WI38 (cell line): ENCODE results near the gene BCCIP.

Experiments
- H3K4me3 ChIP-seq: 2 replicates; pipeline ENCODE4 v1.5.1; 2011; ENCODE audit warnings: low read depth, mild to moderate bottlenecking, control low read depth, low read length
- CTCF ChIP-seq: IDR thresholded peaks from 2 replicates; pipeline ENCODE4 v1.5.1; 2012; ENCODE audit warnings: low read depth, mild to moderate bottlenecking, control low read depth, low read length

The BCCIP gene

GRCh38 chr10:125779403-125780327 is 43.7 kb upstream of the BCCIP start:
- no peak for TF ChIP-seq CTCF
- no peak overlapping the region for H3K4me3 ChIP-seq

GRCh38 chr10:125781374-125781773 is 42.0 kb upstream of the BCCIP start:
- no peak overlapping the region for H3K4me3 ChIP-seq
- no peak for TF ChIP-seq CTCF

- TF ChIP-seq CTCF: no peak
- no peak overlapping the region for H3K4me3 ChIP-seq
Observed at GRCh38 chr10:125782054-125782453, 41.3 kb upstream of the BCCIP start.

GRCh38 chr10:125782616-125783015 is 40.7 kb upstream of the BCCIP start:
- no peak for TF ChIP-seq CTCF
- H3K4me3 ChIP-seq: no peak overlapping the region

GRCh38 chr10:125783408-125783807 is 39.9 kb upstream of the BCCIP start:
- no peak overlapping the region for H3K4me3 ChIP-seq
- no peak for TF ChIP-seq CTCF

GRCh38 chr10:125783957-125784356 is 39.4 kb upstream of the BCCIP start:
- no peak overlapping the region for H3K4me3 ChIP-seq
- TF ChIP-seq CTCF: no peak

- H3K4me3 ChIP-seq: no peak overlapping the region
- TF ChIP-seq CTCF: no peak
Observed at GRCh38 chr10:125785791-125786190, 37.6 kb upstream of the BCCIP start.
